Inflammatory macrophage treated with lipopolysaccharide for 1 hour (primary cell): Measurements from ENCODE around the gene TCF3.
A peak's percentile ranks its signal among the peaks of the same experiment; 100 is the strongest.
"Not testable (repeated sequence)": the region's sequence is repeated elsewhere in the genome, so short reads cannot be mapped to it uniquely, and the experiment has no call there.

Experiments
- DNase-seq, 2 donors: peaks; one replicate each; pipeline ENCODE4 v3.0.0-alpha.2; 2020 to 2022

Gene TCF3

GRCh38 chr19:1652471-1653299, at the start of gene TCF3:
TCF3 (minus strand) TSS chr19:1652615; CDS start chr19:1650248, 2,367 bp downstream.
- DNase-seq, result peak; percentile 97 to 99

- DNase-seq, result no peak
Measured at GRCh38 chr19:1700733-1701663, 48.6 kb upstream of the TCF3 start.

GRCh38 chr19:1699998-1700732, 47.8 kb upstream of the TCF3 start:
- no peak for DNase-seq

GRCh38 chr19:1699386-1699785, 47.0 kb upstream of the TCF3 start:
- no peak for DNase-seq

- no peak for DNase-seq
Measured at GRCh38 chr19:1698636-1699035, 46.2 kb upstream of the TCF3 start.

GRCh38 chr19:1695481-1695880, 43.1 kb upstream of the TCF3 start:
- DNase-seq, result not testable (repeated sequence)

GRCh38 chr19:1691589-1692290, 39.3 kb upstream of the TCF3 start:
- no peak for DNase-seq

- peak; percentile 11 to 74 for DNase-seq
Measured at GRCh38 chr19:1690699-1691307, 38.4 kb upstream of the TCF3 start.

GRCh38 chr19:1685785-1686184, 33.4 kb upstream of the TCF3 start:
- DNase-seq, result not testable (repeated sequence)

- DNase-seq, result no peak
Measured at GRCh38 chr19:1685046-1685445, 32.6 kb upstream of the TCF3 start.

GRCh38 chr19:1684573-1684912, 32.1 kb upstream of the TCF3 start:
- no peak for DNase-seq

GRCh38 chr19:1683869-1684572, 31.6 kb upstream of the TCF3 start:
- no peak for DNase-seq

GRCh38 chr19:1680976-1681375, 28.6 kb upstream of the TCF3 start:
- DNase-seq, result no peak

GRCh38 chr19:1678073-1678472, 25.7 kb upstream of the TCF3 start:
- DNase-seq, result no peak

- DNase-seq, result no peak
Measured at GRCh38 chr19:1676351-1677266, 24.2 kb upstream of the TCF3 start.

- no peak for DNase-seq
Measured at GRCh38 chr19:1675633-1676350, 23.4 kb upstream of the TCF3 start.

- DNase-seq, result no peak
Measured at GRCh38 chr19:1674293-1674679, 21.9 kb upstream of the TCF3 start.

GRCh38 chr19:1673645-1674292, 21.4 kb upstream of the TCF3 start:
- no peak for DNase-seq
